HG03108 (cell line): ENCODE measurements around the gene KCTD1.
A peak's percentile ranks its signal among the peaks of the same experiment; 100 is the strongest.

Experiments used
- ATAC-seq: cut with Tn5 transposase; IDR thresholded peaks from one replicate; pipeline ENCODE4 v1.9.1; 2021; ENCODE audit warnings: moderate library complexity; ENCODE audit not compliant: unreplicated experiment

Gene KCTD1

DNA sequence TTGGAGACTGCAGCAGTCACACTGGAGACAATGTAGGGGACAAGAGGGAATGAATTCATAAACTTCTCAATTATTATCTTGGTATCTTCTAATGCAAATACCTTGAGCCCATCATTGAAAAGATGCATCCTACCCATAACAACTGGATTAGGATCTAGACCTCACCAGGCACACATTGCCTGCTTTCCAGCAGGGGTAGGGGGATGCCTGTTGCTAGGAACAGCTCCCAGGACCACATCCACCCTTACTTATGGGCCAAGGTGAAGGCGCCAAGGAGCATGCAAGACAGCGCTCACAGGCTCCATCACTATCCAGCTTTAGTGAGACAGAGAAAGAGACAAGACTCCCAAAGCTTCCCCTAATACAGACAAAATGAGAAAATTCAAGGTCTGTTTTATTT lies 24.4 kb downstream of the KCTD1 start:
- ATAC-seq, result no peak

DNA sequence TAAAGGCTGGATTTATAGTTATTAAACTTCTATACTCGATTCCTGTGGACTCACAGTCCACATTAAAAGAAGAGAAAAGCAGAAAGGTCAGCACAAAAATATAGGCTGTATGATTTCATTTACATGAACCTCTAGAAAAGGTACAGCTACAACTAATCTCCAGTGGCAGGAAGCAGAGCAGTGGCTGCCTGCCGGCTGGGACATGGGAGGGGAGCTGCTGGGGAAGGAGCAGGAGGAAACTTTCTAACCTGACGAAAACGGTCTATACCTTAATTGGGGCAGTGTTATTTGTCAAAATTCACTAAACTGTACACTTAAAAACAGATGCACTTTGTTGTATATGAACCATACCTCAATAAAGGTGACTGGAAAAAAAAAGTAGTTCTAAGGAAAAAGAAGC lies 26.7 kb downstream of the KCTD1 start:
- no peak for ATAC-seq

GRCh38 chr18:26520974-26521373 lies 27.4 kb downstream of the KCTD1 start:
- no peak for ATAC-seq

GRCh38 chr18:26519114-26519513 lies 29.2 kb downstream of the KCTD1 start:
- no peak for ATAC-seq

- ATAC-seq, result no peak
Observed at GRCh38 chr18:26516964-26517363, 31.4 kb downstream of the KCTD1 start.

- no peak for ATAC-seq
Observed at GRCh38 chr18:26515643-26516487, 32.5 kb downstream of the KCTD1 start.

DNA sequence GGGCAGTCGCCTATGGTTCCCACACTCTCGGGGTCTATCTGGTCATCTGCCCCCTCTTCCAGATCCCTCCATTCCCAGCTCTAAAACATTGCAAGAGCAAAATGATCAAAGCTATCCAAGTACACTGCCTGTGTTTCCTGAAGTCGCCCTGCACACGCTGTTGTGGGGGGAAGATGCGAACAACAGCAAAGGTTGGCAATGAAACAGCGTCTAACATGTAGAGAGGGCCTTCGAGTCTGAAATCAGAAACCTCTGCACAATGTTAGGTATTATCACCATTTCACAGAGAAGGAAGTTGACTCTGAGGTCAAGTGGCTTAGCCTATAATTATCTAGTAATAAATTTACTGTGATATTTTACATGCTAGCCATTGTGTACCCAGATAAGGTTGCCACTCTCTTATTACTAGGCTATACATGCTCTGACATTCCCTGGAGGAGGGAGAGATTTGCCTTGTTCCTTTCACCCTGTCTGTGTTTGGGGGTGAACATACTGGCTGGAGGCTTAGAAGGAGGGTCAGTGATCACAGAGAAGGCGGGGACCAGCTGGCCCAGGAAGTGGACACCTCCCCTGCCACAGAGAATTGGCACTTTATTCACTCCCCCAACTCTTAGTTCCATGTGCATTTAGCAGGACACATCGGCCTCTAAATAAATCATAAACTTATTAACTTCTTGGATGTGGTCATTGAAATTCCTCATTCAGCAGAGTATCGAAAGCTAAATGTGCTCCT lies 36.8 kb downstream of the KCTD1 start:
- ATAC-seq, result no peak

DNA sequence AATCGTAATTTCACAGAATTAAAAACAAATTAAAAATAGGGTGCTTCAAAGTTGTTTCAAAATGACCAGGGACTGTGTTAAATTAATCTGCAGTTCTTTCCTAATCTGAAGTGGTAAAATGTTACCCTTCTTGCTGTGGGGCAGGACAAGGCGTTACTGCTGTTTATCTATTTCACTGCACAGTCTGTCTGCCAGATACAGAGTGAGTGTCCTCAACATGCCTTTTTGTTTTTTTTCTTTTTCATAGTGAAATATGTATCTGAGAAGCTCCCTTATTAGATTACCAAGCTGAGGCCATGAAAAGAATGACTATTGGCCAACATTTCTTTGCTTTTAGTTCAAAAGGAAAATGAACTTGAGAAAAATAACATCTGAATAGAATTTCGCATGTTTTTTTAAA lies 38.0 kb downstream of the KCTD1 start:
- no peak for ATAC-seq

DNA sequence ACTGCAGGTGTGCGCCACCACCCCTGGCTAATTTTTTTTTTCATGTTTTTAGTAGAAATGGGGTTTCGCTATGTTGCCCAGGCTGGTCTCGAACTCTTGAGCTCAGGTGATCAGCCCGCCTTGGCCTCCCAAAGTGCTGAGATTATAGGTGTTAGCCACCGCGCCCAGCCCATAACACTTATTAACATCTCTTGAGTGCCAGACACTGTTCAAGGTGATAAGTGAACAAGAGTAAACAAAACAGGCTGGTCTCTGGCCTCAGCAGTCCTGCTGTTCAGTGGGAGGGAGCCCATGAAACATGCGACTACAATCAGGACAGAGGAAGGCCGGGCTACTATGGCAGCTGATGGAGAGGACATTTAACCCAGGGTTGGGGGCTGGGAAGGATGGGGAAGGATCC lies 42.3 kb downstream of the KCTD1 start:
- ATAC-seq, result no peak

DNA sequence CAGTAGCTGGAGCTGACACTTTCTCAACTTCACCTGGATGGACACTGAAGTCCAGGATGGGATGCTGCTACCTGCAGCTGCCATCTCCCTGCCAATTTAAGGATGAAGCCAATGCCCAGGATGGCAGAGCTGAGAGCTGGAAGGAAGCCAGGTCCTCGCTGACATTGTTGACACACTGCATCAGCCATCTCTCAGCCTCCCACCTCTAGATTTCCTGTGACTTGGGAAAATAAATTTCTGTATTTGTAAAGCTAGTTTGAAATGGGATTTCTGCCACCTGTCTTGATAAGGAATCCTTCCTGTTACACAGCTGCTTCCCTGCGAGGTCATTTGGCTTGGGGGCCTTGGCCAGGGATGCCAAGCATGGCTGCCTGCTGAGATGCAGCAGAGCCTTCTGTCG lies 43.5 kb downstream of the KCTD1 start:
- no peak for ATAC-seq

DNA sequence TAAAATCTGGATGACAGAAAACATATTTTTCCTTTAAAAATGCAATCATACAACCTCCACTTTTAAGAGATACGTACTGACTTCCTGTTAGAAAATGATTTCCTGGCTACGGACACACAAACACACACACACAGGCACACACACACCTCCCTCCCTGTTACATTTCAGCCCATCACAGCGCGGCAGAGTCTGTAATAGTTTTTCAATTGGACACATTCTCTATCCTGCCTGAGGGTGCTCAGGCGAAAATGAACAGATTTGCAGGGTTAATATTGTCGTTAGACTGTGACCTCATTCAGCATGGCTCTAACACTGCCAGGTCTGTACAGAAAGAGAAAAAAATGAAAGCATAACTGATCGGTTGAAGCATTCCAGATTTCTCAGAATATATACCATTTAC lies 45.0 kb downstream of the KCTD1 start:
- no peak for ATAC-seq

GRCh38 chr18:26502823-26503222 lies 45.5 kb downstream of the KCTD1 start:
- no peak for ATAC-seq

- no peak for ATAC-seq
Observed at GRCh38 chr18:26497866-26498265, 50.5 kb downstream of the KCTD1 start.

GRCh38 chr18:26496528-26496927 lies 51.8 kb downstream of the KCTD1 start:
- ATAC-seq, result no peak

DNA sequence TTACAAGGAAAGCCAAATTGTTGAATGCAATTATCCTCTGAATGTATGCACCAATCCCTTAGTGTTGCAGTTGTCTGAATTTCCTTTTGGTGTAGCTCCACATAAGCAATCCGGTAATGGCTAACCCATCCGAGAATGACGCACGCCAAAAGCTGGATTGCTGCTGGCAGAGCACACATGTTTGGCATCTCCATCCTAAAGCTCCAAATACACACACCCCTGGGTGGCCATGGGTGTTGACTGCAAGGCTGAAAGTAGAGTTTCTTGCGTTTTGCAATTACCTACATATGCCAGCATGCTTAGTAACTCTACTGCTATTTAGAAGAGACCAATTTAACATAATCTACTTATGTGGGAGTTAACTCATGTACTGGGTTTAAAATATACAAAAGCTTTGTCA lies 53.1 kb downstream of the KCTD1 start:
- ATAC-seq, result no peak

GRCh38 chr18:26493021-26493420 lies 55.3 kb downstream of the KCTD1 start:
- ATAC-seq, result no peak

DNA sequence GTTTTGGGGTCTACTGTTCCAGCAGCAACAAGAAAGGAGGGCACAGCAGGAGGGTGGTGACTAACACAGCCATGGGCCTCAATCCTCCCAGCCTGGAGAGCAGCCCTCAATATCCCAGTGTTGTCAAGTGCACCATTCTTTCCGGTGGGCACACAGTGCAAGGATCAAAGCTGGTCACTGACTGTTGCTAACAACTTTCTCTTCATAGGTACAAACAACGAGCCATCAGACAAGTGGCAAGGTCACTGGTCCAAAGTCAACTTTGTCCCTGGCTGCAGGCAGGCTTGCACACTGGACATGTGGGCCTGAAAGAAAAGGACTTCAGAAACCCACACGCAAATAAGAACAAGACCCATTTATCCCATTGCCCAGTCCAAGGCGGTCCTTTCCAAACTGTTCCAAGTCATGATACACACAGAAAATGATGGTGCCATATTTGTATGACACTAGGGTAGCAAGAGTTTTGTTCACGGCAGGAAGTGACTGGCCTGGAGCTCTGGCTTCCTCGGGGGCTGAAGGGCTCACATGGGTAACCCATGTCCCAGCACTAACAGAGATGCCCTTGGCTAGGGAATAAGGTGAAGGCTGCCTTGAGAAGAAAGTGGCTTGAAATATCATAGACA lies 57.0 kb downstream of the KCTD1 start:
- no peak for ATAC-seq

GRCh38 chr18:26489881-26490280 lies 58.5 kb downstream of the KCTD1 start:
- no peak for ATAC-seq

DNA sequence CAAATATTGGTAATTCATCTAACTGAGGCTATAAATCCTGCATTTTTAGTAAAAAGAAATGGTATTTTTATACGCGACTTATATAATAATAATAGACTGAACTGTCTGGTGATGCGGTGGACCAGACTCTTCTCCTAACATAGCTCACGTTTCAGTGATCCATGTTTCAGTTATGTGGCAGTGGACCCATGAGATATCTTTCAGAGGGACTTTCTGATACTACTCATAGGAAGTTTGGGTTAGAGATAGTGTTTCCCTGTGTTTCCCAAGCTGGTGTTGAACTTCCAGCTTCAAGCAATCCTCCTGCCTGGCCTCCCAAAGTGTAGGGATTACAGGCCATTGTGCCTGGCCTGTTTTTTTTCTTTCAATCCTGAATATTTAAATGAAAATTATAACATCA lies 59.2 kb downstream of the KCTD1 start:
- ATAC-seq, result no peak

- ATAC-seq, result no peak
Observed at GRCh38 chr18:26488417-26489009, 59.8 kb downstream of the KCTD1 start.

DNA sequence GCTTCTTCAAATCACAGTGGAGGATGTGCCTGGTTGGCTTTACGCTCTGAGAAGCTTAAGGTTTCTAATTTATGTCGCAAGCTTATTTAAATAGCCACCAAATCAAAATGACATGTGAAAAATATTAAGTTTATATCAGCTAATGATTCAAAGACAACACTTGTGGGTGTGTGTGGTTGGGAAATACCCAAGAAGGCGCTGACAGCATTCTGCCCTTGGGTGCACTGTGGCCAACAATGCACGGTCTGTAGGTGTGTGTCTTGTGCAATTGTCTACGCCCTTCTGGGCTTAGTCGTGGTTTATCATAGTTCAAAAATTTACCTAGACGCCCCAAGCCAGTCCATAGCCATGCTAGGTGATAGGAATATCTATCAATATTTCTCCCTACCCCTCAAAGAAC lies 60.9 kb downstream of the KCTD1 start:
- ATAC-seq, result peak; percentile 78

DNA sequence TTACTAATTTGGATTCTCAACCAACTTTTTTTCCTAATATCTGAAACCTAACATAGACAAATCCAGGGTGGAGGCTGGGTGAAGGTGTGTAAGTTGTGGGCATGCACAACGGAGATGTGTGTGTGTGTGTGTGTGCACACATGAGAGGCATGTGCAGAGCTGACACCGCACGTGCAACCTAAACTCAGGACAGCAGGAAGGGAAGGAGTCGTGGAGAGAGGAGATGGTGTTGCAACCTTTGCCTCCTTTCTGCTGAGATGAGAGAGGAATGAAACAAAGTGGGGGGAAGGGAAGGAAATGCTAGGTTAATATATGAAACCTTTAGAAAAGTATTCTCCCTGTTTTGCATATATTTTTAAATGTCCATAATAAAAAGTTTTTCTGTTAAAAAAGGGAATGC lies 64.7 kb downstream of the KCTD1 start:
- no peak for ATAC-seq
